ENCODE data around the gene CSNK1G2.
"Not testable (repeated sequence)": the region's sequence is repeated elsewhere in the genome, so short reads cannot be mapped to it uniquely, and the experiment has no call there.

The CSNK1G2 gene

GRCh38 chr19:1988464-1988863 is 47.5 kb downstream of the CSNK1G2 start:
- not testable (repeated sequence) for DNase-seq (ENCODE audit: low spot score)

DNA sequence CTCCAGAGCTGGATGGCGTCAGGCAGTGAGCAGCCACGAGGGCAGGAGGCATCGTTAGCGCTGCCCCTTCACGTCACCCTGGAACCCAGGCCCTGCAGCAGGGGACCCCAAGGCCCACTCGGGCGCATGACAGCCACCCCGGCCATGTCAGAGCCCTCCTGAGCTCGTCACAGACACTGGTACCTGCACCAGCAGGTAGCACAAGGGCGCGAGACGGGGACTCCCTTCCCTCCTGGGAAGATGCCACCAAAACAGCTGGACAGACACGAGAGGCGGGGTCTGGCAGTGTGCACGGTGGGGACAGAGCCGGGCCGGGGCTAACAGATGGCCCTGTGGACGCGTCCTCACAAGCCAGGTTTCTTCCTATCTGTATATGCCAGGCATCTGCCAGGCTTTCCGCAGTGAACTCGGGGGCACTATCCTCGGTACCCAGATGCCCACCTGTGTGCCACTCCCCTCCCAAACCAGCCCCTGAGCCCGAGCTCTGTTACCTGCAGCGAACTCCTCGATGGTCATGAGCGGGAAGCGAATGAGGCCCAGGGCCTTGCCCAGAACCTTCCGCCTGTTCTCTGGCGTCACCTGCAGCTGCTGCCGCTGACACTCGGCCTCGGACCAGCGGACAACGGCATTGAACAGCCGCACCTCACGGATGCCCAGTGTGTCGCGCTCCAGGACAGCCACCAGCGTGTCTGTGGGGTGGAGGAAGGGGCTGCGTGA is 48.7 kb downstream of the CSNK1G2 start:
- DNase-seq (ENCODE audit: low spot score): no peak

- no peak for DNase-seq (ENCODE audit: low spot score)
Observed at GRCh38 chr19:1990230-1991017, 49.5 kb downstream of the CSNK1G2 start.

- no peak for DNase-seq (ENCODE audit: low spot score)
Observed at GRCh38 chr19:1991018-1991913, 50.3 kb downstream of the CSNK1G2 start.

DNA sequence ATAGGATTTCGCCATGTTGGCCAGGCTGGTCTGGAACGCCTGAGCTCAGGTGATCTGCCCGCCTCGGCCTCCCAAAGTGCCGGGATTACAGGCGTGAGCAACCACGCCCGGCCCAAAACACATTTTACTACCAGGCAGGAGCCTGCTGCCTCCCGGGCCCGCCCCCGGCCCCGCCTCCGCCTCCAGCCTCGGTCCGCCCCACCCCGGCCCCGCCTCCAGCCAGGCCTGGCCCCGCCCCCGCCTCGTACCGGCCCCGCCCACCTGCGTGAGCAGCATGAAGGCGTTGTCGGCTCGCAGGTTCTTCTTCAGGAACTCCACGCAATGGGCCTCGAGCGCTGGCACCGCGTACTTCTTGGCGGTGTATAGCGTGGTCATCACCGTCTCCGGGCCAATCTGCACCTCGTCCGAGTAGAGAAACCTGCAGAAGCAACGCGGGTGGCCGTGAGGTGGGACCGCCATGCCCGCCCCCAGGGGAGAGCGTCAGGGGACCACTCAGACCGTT is 51.8 kb downstream of the CSNK1G2 start:
- DNase-seq (ENCODE audit: low spot score): peak; percentile 69

GRCh38 chr19:1997353-1998233 is 56.6 kb downstream of the CSNK1G2 start:
- no peak for DNase-seq (ENCODE audit: low spot score)

DNA sequence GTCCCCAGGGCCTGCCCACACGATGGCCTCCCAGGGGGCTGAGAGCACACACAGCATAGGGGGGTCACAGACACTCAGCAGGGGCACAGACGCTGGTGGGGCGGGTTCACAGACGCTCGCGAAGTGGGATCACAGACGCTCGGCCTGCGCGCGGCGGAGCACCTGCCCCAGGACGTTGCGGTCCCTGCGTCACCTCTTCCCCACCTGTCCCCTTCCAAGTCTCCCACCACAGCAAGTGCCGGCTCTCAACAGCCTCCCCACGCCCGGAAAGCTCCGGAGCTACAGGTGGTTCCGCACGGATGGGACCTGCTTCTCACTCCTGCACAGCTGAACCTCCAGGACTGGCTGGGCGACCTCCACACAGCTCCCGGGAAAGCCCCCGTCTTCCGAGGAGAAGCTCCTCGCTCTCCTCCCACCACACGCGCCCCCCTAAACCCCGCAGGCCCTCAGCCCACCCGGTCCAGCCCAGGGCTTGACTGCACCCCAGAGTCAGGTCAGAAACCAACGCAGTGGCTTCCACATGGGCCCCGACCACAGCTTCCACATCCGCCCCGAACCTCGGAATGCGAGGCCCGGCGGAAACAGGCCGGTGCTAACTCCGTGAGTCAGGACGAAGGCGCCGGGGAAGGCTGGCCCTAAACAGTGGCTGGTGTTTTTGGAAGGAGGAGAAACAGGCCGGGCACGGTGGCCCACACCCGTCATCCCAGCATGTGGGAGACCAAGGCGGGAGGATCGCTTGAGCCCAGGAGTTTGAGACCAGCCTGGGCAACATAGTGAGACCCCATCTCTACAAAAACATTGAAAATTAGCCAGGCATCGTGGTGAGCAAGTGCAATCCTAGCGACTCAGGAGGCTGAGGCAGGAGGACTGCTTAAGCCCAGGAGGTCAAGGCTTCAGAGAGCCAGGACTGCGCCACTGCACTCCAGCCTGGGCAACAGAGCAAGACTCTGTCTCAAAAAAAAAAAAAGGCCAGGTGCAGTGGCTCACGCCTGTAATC is 58.0 kb downstream of the CSNK1G2 start:
- no peak for DNase-seq (ENCODE audit: low spot score)

DNA sequence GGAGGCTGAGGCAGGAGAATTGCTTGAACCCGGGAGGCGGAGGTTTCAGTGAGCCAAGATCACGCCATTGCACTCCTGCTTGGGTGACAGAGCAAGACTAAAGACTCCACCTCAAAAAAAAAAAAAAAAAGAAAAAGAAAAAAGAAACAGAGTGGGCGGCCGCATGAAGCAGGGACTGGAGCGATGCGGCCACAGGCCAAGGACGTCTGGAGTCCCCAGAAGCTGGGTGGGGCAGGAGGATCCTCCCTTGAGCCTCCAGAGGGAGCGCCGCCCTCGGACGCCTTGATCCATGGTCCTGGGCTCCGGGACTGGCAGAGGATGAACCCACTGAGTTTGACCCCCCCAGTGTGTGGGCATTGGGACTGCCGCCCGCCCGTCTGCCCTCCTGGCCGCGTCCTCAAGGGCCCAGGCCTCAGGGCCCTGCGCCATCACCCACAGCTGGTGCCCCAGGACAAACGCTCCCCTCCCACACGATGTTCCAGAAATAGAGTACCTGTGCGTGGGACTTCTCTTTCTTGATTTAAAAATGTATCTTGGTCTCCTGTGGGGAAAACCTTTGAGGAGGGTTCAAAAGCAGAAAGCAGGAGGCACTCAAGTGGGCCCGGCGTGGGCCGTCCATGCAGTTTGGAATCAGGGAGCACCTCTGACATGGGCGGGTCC is 59.0 kb downstream of the CSNK1G2 start:
- no peak for DNase-seq (ENCODE audit: low spot score)

GRCh38 chr19:2003874-2004273 is 62.9 kb downstream of the CSNK1G2 start:
- no peak for DNase-seq (ENCODE audit: low spot score)

DNA sequence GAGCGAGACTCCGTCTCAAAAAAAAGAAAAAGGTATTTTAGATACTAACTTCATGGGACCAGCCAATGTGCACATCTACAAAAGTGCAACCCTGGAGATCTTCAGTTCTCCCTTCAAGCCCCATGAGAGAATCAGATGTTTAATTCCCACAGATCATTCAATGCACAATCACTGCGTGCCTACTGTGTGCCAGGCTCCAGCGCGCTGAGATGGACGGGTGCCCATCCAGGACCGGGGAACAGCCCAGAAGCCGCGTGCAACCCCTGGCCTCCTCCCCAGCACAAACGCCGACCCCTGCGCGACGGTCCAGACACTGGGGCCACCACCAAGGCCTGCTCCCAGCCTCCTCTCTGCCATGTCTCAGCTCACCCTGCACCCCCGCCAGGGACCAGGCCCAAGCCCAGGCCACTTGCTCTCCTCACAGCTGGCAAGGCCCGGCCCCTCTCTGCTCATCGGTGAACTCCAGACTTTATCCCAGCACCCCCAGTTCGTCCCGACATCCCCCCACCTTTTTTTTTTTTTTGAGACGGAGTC is 69.2 kb downstream of the CSNK1G2 start:
- peak; percentile 3 for DNase-seq (ENCODE audit: low spot score)

DNA sequence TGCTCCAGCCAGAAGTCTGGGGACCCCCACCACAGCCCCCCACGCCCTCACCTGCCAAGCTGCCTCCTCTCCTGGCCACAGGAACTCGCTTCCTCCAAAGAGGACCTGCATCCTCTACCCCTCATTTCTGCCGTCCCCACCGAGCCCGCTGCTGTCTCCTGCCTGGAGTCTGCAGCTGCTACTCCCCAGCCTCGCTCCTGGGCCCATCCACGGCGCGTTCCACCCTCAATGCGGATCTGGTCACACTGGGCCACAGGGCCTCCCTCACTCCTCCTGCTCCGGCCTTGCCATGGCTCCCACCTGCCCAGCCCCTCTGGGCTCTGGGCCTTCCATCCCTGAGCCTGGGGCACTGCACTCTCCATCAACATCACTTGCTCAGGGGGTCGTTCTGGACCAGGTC is 70.2 kb downstream of the CSNK1G2 start:
- peak; percentile 2 for DNase-seq (ENCODE audit: low spot score)

GRCh38 chr19:2012941-2013682 is 72.1 kb downstream of the CSNK1G2 start:
- peak; percentile 6 for DNase-seq (ENCODE audit: low spot score)

DNA sequence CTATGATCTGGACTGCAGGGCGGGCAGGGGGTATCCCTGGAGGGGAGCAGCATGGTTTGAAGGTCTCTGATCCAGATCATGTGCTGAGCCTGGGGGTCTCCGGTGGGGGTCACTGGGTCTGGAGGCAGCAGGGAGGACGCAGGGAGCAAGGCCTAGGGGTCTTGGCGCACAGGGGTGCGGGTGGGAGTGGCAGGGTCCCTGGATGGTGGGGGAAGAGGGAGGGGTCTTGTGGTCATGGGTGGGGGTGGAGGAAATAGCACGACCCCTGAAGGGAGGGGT is 72.7 kb downstream of the CSNK1G2 start:
- peak; percentile 10 for DNase-seq (ENCODE audit: low spot score)

GRCh38 chr19:2014131-2014571 is 73.2 kb downstream of the CSNK1G2 start:
- no peak for DNase-seq (ENCODE audit: low spot score)

DNA sequence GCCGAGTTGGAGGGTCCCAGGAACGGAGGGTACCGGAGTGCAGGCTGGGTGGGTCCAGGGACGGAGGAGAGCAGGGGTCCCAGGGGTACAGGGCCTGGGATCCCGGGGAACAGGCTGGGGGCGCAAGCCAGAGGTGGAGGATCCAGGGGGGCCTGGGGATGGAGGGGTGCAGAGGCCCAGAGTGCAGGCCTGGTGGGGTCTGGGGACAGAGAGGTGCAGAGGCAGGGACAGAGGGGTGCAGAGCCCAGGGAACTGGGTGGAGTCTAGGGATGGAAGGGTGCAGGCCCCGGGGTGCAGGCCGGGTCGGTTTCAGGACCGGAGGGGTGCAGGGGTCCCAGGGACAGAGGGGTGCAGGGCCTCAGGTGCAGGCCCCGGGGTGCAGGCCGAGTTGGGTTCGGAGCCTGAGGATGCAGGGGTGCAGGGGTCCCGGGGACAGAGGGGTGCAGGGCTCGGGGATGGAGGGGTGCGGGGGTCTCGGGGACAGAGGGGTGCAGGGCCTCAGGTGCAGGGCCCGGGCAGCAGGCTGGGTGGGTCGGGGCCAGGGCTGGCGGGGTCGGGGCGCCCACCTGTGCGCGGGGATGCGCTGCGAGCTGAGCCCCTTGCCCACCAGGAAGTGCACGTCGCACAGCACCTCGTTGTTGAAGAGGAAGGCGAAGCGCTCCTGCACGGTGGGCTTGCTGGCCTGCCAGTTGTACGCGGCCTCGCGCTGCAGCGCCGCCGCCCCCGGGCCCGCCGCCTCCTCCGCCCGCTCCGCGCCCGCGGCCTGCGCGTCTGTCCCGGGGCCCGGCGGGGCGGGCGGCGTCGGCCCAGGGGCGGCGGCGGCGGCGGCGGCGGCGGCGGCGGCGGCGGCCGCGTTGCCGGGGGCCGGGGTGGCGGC is 74.0 kb downstream of the CSNK1G2 start:
- peak; percentile 36 for DNase-seq (ENCODE audit: low spot score)

GRCh38 chr19:2015608-2015950 is 74.6 kb downstream of the CSNK1G2 start, which contains the start of gene BTBD2:
TSS of gene BTBD2 (minus strand) at chr19:2015714. CDS start at chr19:2015703, 11 bp downstream.
- peak; percentile 87 for DNase-seq (ENCODE audit: low spot score)

GRCh38 chr19:2016041-2016807 is 75.3 kb downstream of the CSNK1G2 start:
- peak; percentile 95 for DNase-seq (ENCODE audit: low spot score)

All from GM03348 (cell line).